Measurements from ENCODE around the gene HYAL3. TPM values are rescaled to one million over a fixed set of nuclear protein-coding genes. Genes with fewer than 3 reads are reported as not detected.

HYAL3 gene
- total and polyA plus RNA-seq, 2 of the 13 experiments (the other 11 are each of a cell fraction or from before 2014, with no cell fraction given): 5.5 to 10.4 TPM

DNA sequence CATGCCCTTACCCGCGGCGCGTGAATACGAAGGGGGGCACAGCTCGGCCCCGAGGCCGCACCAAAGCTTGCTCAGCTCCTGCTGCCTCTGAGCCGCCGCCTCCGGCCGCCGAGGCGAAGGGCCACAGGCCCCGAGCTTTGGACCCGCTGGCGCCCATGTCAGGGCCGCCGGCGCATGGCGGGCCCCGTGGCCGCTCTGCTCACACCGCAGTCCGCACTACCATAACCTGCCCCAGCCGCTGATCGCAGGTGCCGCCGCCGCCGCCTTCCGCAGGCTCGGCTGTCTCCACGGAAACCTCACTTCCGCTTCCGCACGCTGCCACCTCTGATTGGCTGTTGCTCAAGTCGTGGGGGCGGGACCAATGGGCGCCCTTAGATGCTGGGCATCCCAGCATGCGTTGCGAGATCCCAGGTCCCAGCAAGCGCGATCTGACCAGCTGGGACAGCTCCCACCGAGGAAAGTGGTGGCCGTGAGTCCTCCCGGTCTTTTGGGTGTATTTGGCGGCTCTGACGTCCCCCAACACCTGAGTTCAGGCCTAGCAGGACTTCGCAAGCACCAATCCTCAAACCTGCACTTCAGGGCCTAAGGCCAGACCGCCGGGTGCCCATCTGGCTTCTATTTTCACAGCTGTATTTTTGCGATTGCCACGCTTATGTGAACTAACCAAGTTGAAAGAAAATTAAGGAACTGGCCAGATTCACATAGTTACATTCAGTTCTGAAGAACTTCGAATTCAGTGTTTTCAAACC lies 28.9 kb upstream of the HYAL3 start, which contains the start of gene TUSC2 (continued):
- TF ChIP-seq, protein P1, sequence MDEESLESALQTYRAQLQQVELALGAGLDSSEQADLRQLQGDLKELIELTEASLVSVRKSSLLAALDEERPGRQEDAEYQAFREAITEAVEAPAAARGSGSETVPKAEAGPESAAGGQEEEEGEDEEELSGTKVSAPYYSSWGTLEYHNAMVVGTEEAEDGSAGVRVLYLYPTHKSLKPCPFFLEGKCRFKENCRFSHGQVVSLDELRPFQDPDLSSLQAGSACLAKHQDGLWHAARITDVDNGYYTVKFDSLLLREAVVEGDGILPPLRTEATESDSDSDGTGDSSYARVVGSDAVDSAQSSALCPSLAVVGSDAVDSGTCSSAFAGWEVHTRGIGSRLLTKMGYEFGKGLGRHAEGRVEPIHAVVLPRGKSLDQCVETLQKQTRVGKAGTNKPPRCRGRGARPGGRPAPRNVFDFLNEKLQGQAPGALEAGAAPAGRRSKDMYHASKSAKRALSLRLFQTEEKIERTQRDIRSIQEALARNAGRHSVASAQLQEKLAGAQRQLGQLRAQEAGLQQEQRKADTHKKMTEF (CRISPR knock-in tag; IDR thresholded peaks at IDR 0.05): peak; percentile 80; the same call in 1 of the 2 replicates
- TF ChIP-seq ZNF263 (CRISPR knock-in tag; IDR thresholded peaks at IDR 0.05): peak; percentile 45; the same call in 1 of the 2 replicates
- TF ChIP-seq, protein P2, sequence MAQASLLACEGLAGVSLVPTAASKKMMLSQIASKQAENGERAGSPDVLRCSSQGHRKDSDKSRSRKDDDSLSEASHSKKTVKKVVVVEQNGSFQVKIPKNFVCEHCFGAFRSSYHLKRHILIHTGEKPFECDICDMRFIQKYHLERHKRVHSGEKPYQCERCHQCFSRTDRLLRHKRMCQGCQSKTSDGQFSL (CRISPR knock-in tag; IDR thresholded peaks at IDR 0.05): no peak
- no peak for TF ChIP-seq ONECUT2 (CRISPR knock-in tag; IDR thresholded peaks at IDR 0.05)
- TF ChIP-seq RELA (CRISPR knock-in tag; IDR thresholded peaks at IDR 0.05): no peak
- TF ChIP-seq RFX5 (IDR thresholded peaks at IDR 0.05; ENCODE audit: low read depth, low read length): peak; percentile 38; the same call in 1 of the 2 replicates
- no peak for TF ChIP-seq NCOA1 (CRISPR knock-in tag; IDR thresholded peaks at IDR 0.05)
- 0 out of 2 replicates have a peak, but pooled peaks have one; percentile 62 for TF ChIP-seq GLI4 (CRISPR knock-in tag; IDR thresholded peaks at IDR 0.05; ENCODE audit: borderline replicate concordance)
- no peak for TF ChIP-seq TCF7 (IDR thresholded peaks at IDR 0.05; ENCODE audit: low read depth)
- TF ChIP-seq CHCHD3 (CRISPR knock-in tag; IDR thresholded peaks at IDR 0.05): no peak
- no peak for TF ChIP-seq ZNF333 (CRISPR knock-in tag; IDR thresholded peaks at IDR 0.05; ENCODE audit: borderline replicate concordance)
- TF ChIP-seq ZNF10 (CRISPR knock-in tag; IDR thresholded peaks at IDR 0.05; ENCODE audit: borderline replicate concordance, low read depth): no peak
- peak in 1 of 2 experiments; percentile 80; a peak in 2 of 4 replicates for TF ChIP-seq POLR2A (IDR thresholded peaks at IDR 0.05; ENCODE audit: insufficient read depth in 1 of 2, low read depth in 2 of 2, low read length in 2 of 2)
- TF ChIP-seq, protein P3, sequence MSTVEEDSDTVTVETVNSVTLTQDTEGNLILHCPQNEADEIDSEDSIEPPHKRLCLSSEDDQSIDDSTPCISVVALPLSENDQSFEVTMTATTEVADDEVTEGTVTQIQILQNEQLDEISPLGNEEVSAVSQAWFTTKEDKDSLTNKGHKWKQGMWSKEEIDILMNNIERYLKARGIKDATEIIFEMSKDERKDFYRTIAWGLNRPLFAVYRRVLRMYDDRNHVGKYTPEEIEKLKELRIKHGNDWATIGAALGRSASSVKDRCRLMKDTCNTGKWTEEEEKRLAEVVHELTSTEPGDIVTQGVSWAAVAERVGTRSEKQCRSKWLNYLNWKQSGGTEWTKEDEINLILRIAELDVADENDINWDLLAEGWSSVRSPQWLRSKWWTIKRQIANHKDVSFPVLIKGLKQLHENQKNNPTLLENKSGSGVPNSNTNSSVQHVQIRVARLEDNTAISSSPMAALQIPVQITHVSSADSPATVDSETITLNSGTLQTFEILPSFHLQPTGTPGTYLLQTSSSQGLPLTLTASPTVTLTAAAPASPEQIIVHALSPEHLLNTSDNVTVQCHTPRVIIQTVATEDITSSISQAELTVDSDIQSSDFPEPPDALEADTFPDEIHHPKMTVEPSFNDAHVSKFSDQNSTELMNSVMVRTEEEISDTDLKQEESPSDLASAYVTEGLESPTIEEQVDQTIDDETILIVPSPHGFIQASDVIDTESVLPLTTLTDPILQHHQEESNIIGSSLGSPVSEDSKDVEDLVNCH (CRISPR knock-in tag; IDR thresholded peaks at IDR 0.05): no peak
- no peak for TF ChIP-seq HIVEP1 (CRISPR knock-in tag; IDR thresholded peaks at IDR 0.05)
- TF ChIP-seq SNAI1 (CRISPR knock-in tag; IDR thresholded peaks at IDR 0.05; ENCODE audit: borderline replicate concordance): no peak
- TF ChIP-seq ISX (CRISPR knock-in tag; conservative IDR thresholded peaks at IDR 0.05): no peak
- TF ChIP-seq SP4 (CRISPR knock-in tag; IDR thresholded peaks at IDR 0.05): 0 out of 2 replicates have a peak, but pooled peaks have one; percentile 8
- TF ChIP-seq, protein P4, sequence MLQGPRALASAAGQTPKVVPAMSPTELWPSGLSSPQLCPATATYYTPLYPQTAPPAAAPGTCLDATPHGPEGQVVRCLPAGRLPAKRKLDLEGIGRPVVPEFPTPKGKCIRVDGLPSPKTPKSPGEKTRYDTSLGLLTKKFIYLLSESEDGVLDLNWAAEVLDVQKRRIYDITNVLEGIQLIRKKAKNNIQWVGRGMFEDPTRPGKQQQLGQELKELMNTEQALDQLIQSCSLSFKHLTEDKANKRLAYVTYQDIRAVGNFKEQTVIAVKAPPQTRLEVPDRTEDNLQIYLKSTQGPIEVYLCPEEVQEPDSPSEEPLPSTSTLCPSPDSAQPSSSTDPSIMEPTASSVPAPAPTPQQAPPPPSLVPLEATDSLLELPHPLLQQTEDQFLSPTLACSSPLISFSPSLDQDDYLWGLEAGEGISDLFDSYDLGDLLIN (CRISPR knock-in tag; IDR thresholded peaks at IDR 0.05; ENCODE audit: borderline replicate concordance): peak; percentile 36; the same call in 1 of the 2 replicates
- TF ChIP-seq ZNF562 (CRISPR knock-in tag; IDR thresholded peaks at IDR 0.05; ENCODE audit: borderline replicate concordance): no peak
- peak; percentile 10; the same call in 1 of the 2 replicates for TF ChIP-seq ETV6 (CRISPR knock-in tag; conservative IDR thresholded peaks at IDR 0.05)
- TF ChIP-seq NFKB2 (CRISPR knock-in tag; IDR thresholded peaks at IDR 0.05; ENCODE audit: borderline replicate concordance): peak; percentile 83; the same call in 1 of the 2 replicates
- TF ChIP-seq ZMAT3 (CRISPR knock-in tag; conservative IDR thresholded peaks at IDR 0.05): peak; percentile 40; the same call in 1 of the 2 replicates
- no peak for TF ChIP-seq ZNF446 (CRISPR knock-in tag; IDR thresholded peaks at IDR 0.05)
- no peak for TF ChIP-seq CBX1 (IDR thresholded peaks at IDR 0.05; ENCODE audit: low read depth)
- TF ChIP-seq MBD4 (IDR thresholded peaks at IDR 0.05; ENCODE audit: borderline replicate concordance, low read length): no peak
